CD14-positive monocyte (primary cell): Measurements from ENCODE around the gene LIN7A. TPM values are rescaled to one million over a fixed set of nuclear protein-coding genes. Genes with fewer than 3 reads are reported as not detected.

Source experiments
- DNase-seq, 3 donors: peaks; one replicate each; pipeline ENCODE4 v3.0.0-alpha.2; 2011 to 2022
- H2AFZ ChIP-seq: 2 replicates; pipeline ENCODE4 v1.6.0; 2012; ENCODE audit warnings: mild to moderate bottlenecking, low read depth, low read length, inconsistent platforms; ENCODE audit not compliant: insufficient read depth, poor library complexity, severe bottlenecking
- H3K27ac ChIP-seq, 2 donors: 1 replicate in 1 of 2; 2 replicates in 1 of 2; pipeline ENCODE4 v1.5.1; 2012 to 2013; ENCODE audit warnings: low read length in 2 of 2, control low read depth in 1 of 2, inconsistent platforms in 1 of 2, low read depth in 1 of 2, mild to moderate bottlenecking in 1 of 2
- H3K27me3 ChIP-seq, 2 donors: one replicate each; pipeline versions ENCODE4 v1.6.0 to v1.6.1; 2011 to 2013; ENCODE audit warnings: low read length in 2 of 2; ENCODE audit not compliant: control insufficient read depth in 2 of 2, insufficient read depth in 2 of 2
- H3K36me3 ChIP-seq, 2 donors: replicated peaks in 1 of 2; 1 replicate in 1 of 2; 2 replicates in 1 of 2; pipeline versions ENCODE4 v1.5.1 to v1.6.1; 2012 to 2013; ENCODE audit warnings: low read length in 2 of 2, control low read depth in 1 of 2, inconsistent platforms in 1 of 2, mild to moderate bottlenecking in 1 of 2; ENCODE audit not compliant: insufficient read depth in 2 of 2, control insufficient read depth in 1 of 2
- H3K4me1 ChIP-seq, 2 donors: 1 replicate in 1 of 2; 2 replicates in 1 of 2; pipeline versions ENCODE4 v1.5.1 to v1.6.1; 2012 to 2013; ENCODE audit warnings: low read length in 2 of 2, control low read depth in 1 of 2, inconsistent platforms in 1 of 2, mild to moderate bottlenecking in 1 of 2, moderate library complexity in 1 of 2; ENCODE audit not compliant: insufficient read depth in 2 of 2, control insufficient read depth in 1 of 2
- H3K4me2 ChIP-seq: replicated peaks from 2 replicates; pipeline ENCODE3; 2012; ENCODE audit warnings: low read length, moderate library complexity, mild to moderate bottlenecking; ENCODE audit not compliant: poor library complexity, severe bottlenecking; ENCODE audit errors: extremely low read depth
- H3K4me3 ChIP-seq, 3 experiments: fragments of 200-600 bp in 1 of 3; sonication (generic) in 1 of 3; replicated peaks in 1 of 3; 1 replicate in 2 of 3; 2 replicates in 1 of 3; pipeline ENCODE4 v1.5.1; 2011 to 2013; ENCODE audit warnings: low read length in 3 of 3, mild to moderate bottlenecking in 3 of 3, control low read depth in 2 of 3, low read depth in 2 of 3, inconsistent platforms in 1 of 3, moderate library complexity in 1 of 3
- H3K79me2 ChIP-seq: 2 replicates; pipeline ENCODE4 v1.6.0; 2012; ENCODE audit warnings: mild to moderate bottlenecking, control low read depth, inconsistent platforms, low read length, moderate library complexity; ENCODE audit not compliant: insufficient read depth
- H3K9ac ChIP-seq: 2 replicates; pipeline ENCODE4 v1.6.0; 2017; ENCODE audit warnings: low read length, mild to moderate bottlenecking; ENCODE audit not compliant: insufficient read depth, poor library complexity, severe bottlenecking
- H3K9me3 ChIP-seq, 2 donors: replicated peaks in 1 of 2; 1 replicate in 1 of 2; 2 replicates in 1 of 2; pipeline versions ENCODE4 v1.5.1 to v1.6.1; 2012 to 2013; ENCODE audit warnings: low read length in 2 of 2, control low read depth in 1 of 2; ENCODE audit not compliant: control insufficient read depth in 1 of 2, insufficient read depth in 1 of 2
- H4K20me1 ChIP-seq: 2 replicates; pipeline ENCODE4 v1.6.0; 2012; ENCODE audit warnings: mild to moderate bottlenecking, low read length, control low read depth, moderate library complexity; ENCODE audit not compliant: insufficient read depth
- H3K27ac Mint-ChIP-seq, 7 donors: one replicate each; pipeline ENCODE4 v1.8.0; 2020; ENCODE audit warnings: mild to moderate bottlenecking in 7 of 7, mixed read lengths in 7 of 7, moderate library complexity in 6 of 7, inconsistent platforms in 2 of 7
- H3K27me3 Mint-ChIP-seq, 3 donors: one replicate each; pipeline ENCODE4 v1.8.0; 2021 to 2022; ENCODE audit warnings: low read depth in 3 of 3, mild to moderate bottlenecking in 3 of 3, mixed read lengths in 3 of 3, moderate library complexity in 3 of 3, inconsistent platforms in 1 of 3
- H3K36me3 Mint-ChIP-seq, 2 donors: one replicate each; pipeline ENCODE4 v1.8.0; 2020; ENCODE audit warnings: mixed read lengths in 2 of 2, inconsistent platforms in 1 of 2, mild to moderate bottlenecking in 1 of 2
- H3K4me1 Mint-ChIP-seq: one replicate; pipeline ENCODE4 v1.8.0; 2020; ENCODE audit warnings: mild to moderate bottlenecking, mixed read lengths
- H3K4me3 Mint-ChIP-seq, 2 donors: one replicate each; pipeline ENCODE4 v1.8.0; 2020; ENCODE audit warnings: mild to moderate bottlenecking in 2 of 2, mixed read lengths in 2 of 2, moderate library complexity in 1 of 2
- H3K9me3 Mint-ChIP-seq, 7 donors: one replicate each; pipeline ENCODE4 v1.8.0; 2020 to 2022; ENCODE audit warnings: mixed read lengths in 7 of 7, mild to moderate bottlenecking in 6 of 7, moderate library complexity in 6 of 7, inconsistent platforms in 2 of 7
- CTCF ChIP-seq: fragments of 200-600 bp; IDR thresholded peaks from one replicate; pipeline ENCODE4 v1.8.0; 2022; ENCODE audit warnings: antibody characterized with exemption, mild to moderate bottlenecking
- WGBS: methylation state at CpG from one replicate; pipeline ENCODE4 v1.1.5; 2013; ENCODE audit warnings: missing lambda C conversion rate; ENCODE audit not compliant: insufficient coverage; 5-methylcytosine and 5-hydroxymethylcytosine counted together
- intact Hi-C, 2 donors: fragments of 100-400 bp; cut with micrococcal nuclease; formaldehyde crosslinking; loops; one replicate each; pipeline versions ENCODE4 v1.15.0 to v1.15.1; 2023
- polyA plus RNA-seq, 3 donors: library from polyadenylated mRNA; depleted of rRNA in 1 of 3; unstranded in 2 of 3; stranded (reverse) in 1 of 3; fragments of 300-500 nt in 2 of 3; fragments of >200 nt in 1 of 3; fragmentation: Illumina TruSeq in 2 of 3; gene quantifications; 1 replicate in 2 of 3; 2 replicates in 1 of 3; pipeline ENCODE4 v1.2.3, GENCODE V29; 2012 to 2021

LIN7A gene
- polyA plus RNA-seq, 3 donors: 8.0 to 16.6 (median 15.2) TPM

GRCh38 chr12:80935111-80935510, 2.6 kb downstream of the LIN7A start:
- H3K36me3 ChIP-seq: no peaks in the 10 kb centered on the region
- no peak for DNase-seq
- 100% methylated on average over 1 of the region's 2 CpGs for WGBS
- intact Hi-C loops: no loop called here
- no peak overlapping the region for H3K4me3 ChIP-seq
- Mint-ChIP-seq H3K9me3 (peaks cover 0 to 3% (median 0%) of the 10 kb centered on the region in 7 donors), H3K36me3 (no peaks in the 10 kb centered on the region), H3K27ac (no peak overlapping the region), H3K4me1 (peaks cover 46% of the 10 kb centered on the region), H3K4me3 (no peak overlapping the region), H3K27me3 (peaks cover 0 to 6% (median 0%) of the 10 kb centered on the region in 3 donors)
- no peaks in the 10 kb centered on the region for H3K27me3 ChIP-seq
- no peaks in the 10 kb centered on the region for H3K9me3 ChIP-seq
- no peak overlapping the region for H2AFZ ChIP-seq
- no peak for TF ChIP-seq CTCF
- H3K9ac ChIP-seq: no peak overlapping the region
- H3K4me2 ChIP-seq: peak overlapping the region; percentile 85
- H3K79me2 ChIP-seq: peaks cover 85% of the 10 kb centered on the region
- H3K4me1 ChIP-seq: peaks cover 33 to 44% of the 10 kb centered on the region in 2 donors
- H3K27ac ChIP-seq: no peak overlapping the region
- H4K20me1 ChIP-seq: peaks cover 16% of the 10 kb centered on the region

DNA sequence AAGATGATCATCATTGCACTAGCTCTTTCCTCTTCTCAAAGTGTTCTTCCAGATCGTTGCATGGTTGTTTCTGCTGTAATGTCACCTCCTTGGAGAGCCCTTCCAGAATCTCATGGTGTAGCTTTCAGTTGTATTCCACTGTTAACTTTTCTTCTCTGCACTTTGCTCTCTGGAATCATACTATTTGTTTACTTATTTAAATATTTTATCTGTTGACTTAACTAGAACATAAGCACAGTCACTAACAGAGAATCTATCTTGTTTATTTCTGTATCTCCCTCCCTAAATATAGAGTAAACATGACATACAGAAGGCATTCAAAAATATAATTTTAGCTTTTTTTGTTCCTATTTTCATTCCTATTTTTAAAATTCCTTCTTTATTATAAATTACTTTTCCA, 11.8 kb downstream of the LIN7A start:
- peaks cover 0 to 7% (median 2%) of the 10 kb centered on the region in 7 donors for H3K9me3 Mint-ChIP-seq
- peaks cover 97% of the 10 kb centered on the region for H3K79me2 ChIP-seq
- H3K4me3 ChIP-seq: no peak overlapping the region
- no peak overlapping the region for H3K27ac Mint-ChIP-seq
- no peak for DNase-seq
- no peak overlapping the region for H3K27ac ChIP-seq
- TF ChIP-seq CTCF: no peak
- no peak overlapping the region for H2AFZ ChIP-seq
- H4K20me1 ChIP-seq: peaks cover 28% of the 10 kb centered on the region
- no peaks in the 10 kb centered on the region for H3K27me3 ChIP-seq
- H3K4me2 ChIP-seq: no peak overlapping the region
- H3K9ac ChIP-seq: no peak overlapping the region
- no peaks in the 10 kb centered on the region for H3K36me3 ChIP-seq
- peaks cover 5% of the 10 kb centered on the region for H3K4me1 Mint-ChIP-seq
- H3K4me1 ChIP-seq: no peaks in the 10 kb centered on the region
- H3K9me3 ChIP-seq: no peaks in the 10 kb centered on the region
- H3K27me3 Mint-ChIP-seq: no peaks in the 10 kb centered on the region
- 100% methylated on average over 1 of the region's 1 CpG for WGBS
- no peak overlapping the region for H3K4me3 Mint-ChIP-seq
- H3K36me3 Mint-ChIP-seq: peaks cover 4 to 8% of the 10 kb centered on the region in 2 donors
- intact Hi-C loops: no loop called here
